ENCODE data around the gene CLIP3.
A peak's percentile ranks its signal among the peaks of the same experiment; 100 is the strongest.

The CLIP3 gene

DNA sequence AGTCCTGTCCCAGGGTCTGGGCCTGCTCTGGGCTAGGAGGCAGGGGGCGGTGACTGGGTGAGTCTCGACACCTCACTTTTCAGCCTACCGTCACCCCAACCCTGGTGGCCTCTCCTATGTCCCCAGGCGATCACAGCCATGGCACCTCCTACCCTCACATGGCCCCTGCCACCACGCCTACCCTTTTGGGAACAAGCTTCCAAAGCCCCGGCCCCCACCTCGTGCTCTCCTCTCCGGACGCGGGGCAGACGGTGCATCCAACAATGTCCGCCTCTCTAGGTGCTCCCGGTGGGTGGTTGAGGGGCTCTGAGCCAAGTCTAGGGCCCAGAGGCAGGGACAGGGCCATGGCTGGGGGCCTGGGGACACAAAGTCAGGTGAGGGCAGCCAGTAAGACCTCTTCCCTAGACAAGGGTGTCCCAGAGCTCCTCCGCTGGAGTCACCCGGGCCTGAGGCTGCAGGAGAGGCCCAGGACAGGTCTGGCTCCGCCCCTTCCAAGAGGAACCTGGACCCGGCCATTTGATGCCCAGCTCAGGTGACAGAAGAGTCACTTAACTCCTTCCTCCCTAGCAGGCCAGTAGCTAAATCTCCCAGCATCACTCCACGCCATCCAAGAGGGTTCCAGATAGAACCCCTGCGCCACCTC is 24.2 kb downstream of the CLIP3 start, which contains the start of gene SYNE4:
SYNE4 (minus strand) TSS at position 478 of the 643 bp plus-strand sequence; CDS start at position 346, 132 bp downstream.
- no peak within 1 kb of the TSS; the same call in 1 of the 2 replicates for H3K4me3 ChIP-seq (ENCODE audit: low read length)
- TF ChIP-seq ZNF274 (IDR thresholded peaks at IDR 0.05; ENCODE audit: low read depth, low read length): no peak

DNA sequence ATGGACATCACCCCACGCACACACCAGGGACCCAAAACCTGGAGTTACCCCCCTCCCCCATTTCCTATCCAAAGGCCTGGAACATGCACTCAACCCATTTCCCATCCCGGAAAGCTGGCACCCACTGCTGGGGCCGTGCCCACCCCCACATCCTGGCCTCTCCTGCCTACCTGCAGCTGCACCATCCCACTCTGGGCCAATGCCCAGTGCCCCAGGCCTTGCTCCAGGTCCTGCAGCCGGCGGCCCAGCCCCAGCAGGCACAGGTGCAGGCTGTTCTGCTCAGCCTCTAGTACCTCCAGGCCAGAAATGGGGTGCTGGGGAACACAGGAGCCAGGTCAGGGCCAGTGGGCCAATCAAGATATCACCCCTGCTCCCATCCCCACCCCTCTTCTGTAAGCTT is 25.7 kb downstream of the CLIP3 start:
- TF ChIP-seq ZNF274 (IDR thresholded peaks at IDR 0.05; ENCODE audit: low read depth, low read length): no peak
- no peak overlapping the region for H3K4me3 ChIP-seq (ENCODE audit: low read length)

DNA sequence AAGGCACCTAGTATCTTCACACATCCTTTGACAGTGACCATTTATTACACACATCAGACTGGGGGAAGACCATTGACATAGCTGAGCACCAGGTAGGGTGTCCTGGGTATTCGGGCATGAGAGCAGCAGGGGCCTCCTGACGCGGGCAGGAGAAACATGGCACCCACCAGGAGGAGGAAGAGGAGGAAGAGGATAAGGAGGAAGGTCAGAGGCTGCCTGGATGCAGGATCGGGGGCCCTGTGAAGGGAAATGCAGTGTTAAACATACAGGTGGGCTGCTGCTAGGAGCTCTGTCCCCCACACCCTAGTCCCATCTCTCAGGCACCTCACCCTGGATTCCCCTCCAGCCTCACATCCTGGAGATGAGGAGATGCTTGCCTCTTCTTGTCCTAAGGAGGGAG is 29.4 kb downstream of the CLIP3 start:
- TF ChIP-seq ZNF274 (IDR thresholded peaks at IDR 0.05; ENCODE audit: low read depth, low read length): no peak
- H3K4me3 ChIP-seq (ENCODE audit: low read length): no peak overlapping the region

DNA sequence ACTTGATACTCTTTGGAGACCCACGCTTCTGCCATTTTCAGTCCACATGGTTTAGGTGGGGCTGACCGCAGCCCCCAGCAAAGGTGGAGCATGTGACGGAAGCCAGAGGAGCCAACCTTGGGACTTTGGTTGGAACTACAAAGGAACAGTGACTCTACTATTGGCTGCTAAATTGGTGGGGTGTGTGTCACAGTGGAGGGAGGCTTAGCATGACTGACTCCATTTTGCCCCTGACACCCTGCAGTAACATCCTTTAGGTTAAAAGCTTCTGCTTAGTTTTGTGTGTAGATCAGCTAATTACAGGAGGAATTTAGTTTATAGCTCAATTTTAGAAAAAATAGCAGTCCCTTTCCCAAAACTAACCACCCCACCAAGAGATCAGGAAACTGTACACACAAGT is 31.1 kb downstream of the CLIP3 start:
- no peak for TF ChIP-seq ZNF274 (IDR thresholded peaks at IDR 0.05; ENCODE audit: low read depth, low read length)
- no peak overlapping the region for H3K4me3 ChIP-seq (ENCODE audit: low read length)

DNA sequence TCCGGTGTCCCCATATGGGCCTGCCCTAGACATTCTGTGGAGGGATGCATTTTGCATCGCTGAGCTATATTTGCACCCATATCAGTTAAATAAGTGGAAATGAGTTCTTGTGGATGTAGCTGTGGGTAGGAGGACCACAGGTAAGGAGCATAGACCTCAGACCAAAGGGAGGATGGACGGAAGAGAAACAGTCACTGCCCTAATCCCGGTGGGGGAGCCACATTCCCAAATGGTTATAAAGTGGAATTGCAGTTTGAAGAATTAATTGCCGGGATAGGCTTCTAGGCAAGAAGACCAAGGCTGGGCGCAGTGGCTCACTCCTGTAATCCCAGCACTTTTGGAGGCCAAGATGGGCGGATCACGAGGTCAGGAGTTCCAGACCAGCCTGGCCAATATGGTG is 35.9 kb downstream of the CLIP3 start:
- no peak for TF ChIP-seq ZNF274 (IDR thresholded peaks at IDR 0.05; ENCODE audit: low read depth, low read length)
- no peak overlapping the region; the same call in 1 of the 2 replicates for H3K4me3 ChIP-seq (ENCODE audit: low read length)

DNA sequence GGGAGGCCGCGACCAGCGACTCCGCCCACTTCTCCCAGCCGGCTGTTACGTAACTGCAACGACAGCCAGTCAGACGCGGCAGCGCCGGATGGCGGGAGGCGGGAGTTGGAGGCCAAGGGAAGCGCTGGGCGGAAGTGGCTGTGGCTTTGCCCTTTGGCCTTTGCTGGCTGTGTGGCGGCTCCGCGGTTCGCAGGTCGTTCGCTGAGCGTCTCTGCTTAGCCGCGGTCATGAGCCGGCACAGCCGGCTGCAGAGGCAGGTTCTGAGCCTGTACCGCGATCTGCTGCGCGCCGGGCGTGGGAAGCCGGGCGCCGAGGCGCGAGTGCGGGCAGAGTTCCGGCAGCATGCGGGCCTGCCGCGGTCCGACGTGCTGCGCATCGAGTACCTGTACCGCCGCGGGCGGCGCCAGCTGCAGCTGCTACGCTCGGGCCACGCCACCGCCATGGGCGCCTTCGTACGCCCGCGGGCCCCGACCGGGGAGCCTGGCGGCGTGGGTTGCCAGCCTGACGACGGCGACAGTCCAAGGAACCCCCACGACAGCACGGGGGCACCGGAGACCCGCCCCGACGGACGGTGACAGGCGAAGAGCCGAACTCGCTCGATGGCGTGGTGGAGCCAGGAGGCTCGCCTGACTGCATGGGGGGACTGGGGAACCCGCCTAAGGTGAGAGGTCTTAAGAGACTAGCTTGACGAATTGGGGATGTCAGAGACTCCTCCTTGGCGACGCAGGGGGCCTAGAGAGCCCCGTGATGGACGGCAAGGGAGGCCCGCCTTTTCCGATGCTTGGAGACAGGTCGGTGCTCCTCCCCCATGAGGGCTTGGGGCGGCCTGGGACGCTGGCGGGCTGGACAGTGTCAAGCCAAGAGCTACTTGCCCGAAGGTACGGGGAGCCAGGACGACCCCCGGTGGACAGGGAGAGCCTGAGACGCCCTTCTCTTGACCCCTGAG is 37.4 kb downstream of the CLIP3 start, which contains the start of gene SDHAF1:
SDHAF1 (plus strand) TSS at position 141 of the 946 bp plus-strand sequence; CDS start at position 228, 87 bp downstream.
- H3K4me3 ChIP-seq (ENCODE audit: low read length): peak within 1 kb of the TSS; percentile 90
- no peak for TF ChIP-seq ZNF274 (IDR thresholded peaks at IDR 0.05; ENCODE audit: low read depth, low read length)

DNA sequence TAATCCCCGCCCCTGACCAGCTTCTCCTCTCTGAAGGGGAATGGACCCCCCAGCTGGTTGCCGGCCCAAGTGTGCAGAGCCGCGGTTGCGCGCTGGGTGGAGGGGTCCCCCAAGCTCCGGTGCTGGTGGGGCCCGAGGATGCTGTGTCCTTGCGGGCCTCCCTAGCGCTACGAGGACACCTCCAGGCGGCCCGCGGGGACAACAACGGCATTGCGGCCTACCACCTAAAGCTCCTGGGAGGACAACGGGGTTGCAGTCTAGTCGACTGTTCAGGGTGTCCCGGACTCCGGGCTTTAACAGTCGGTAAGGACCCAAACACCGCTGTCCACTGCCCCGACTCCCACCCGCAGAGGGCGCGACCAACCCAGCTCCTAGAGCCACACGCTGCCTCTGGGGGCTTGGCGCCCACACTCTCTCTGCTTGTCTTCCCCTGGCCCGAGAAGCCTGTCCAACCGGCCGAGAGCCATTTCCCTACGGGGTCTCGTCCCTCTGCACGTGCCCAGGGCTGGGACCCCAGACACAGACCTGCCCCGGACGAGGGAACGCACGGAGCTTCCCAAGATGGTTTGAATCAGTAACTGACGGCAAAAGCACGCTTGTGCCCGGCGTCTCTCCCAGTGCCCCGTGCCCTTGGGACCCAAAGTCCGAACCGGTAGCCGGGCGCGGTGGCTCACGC is 38.6 kb downstream of the CLIP3 start:
- H3K4me3 ChIP-seq (ENCODE audit: low read length): peak overlapping the region; percentile 90; the same call in 1 of the 2 replicates
- TF ChIP-seq ZNF274 (IDR thresholded peaks at IDR 0.05; ENCODE audit: low read depth, low read length): no peak

DNA sequence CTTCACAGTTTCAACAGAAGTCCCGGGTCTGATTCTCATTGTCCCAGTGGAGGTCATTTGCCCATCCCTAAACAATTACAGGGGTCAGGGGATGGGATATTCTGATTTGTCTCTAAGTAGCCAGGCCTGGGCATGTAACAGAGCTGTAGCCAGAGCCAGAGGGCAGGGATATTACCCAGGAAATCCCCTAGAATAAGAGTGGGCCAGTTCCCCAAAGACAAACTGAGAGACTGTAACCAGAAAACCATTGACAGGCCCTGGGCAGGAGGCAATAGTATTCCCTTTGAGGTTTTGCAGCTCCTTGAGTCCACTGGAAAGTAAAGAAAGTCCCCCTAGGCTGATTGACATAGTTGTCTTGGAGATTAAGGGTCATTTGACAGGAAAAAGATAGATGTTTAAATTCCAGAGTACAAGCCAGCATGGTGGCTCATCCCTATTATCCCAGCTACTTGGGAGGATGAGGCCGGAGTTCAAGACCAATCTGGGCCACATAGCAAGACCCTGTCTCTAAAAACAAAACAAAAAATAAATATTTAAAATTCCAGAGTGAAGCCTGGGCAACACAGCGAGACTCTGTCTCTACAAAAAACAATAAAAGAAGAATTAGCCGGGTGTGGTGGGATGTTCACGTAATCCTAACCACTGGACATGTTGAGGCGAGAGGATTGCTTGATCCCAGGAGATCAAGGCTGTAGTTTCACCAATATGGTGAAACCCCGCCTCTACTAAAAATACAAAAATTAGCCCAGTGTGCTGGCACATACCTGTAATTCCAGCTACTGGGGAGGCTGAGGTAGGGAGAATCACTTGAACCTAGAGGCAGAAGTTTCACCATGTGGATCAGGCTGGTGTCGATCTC is 39.5 kb downstream of the CLIP3 start:
- no peak for TF ChIP-seq ZNF274 (IDR thresholded peaks at IDR 0.05; ENCODE audit: low read depth, low read length)
- no peak overlapping the region for H3K4me3 ChIP-seq (ENCODE audit: low read length)

DNA sequence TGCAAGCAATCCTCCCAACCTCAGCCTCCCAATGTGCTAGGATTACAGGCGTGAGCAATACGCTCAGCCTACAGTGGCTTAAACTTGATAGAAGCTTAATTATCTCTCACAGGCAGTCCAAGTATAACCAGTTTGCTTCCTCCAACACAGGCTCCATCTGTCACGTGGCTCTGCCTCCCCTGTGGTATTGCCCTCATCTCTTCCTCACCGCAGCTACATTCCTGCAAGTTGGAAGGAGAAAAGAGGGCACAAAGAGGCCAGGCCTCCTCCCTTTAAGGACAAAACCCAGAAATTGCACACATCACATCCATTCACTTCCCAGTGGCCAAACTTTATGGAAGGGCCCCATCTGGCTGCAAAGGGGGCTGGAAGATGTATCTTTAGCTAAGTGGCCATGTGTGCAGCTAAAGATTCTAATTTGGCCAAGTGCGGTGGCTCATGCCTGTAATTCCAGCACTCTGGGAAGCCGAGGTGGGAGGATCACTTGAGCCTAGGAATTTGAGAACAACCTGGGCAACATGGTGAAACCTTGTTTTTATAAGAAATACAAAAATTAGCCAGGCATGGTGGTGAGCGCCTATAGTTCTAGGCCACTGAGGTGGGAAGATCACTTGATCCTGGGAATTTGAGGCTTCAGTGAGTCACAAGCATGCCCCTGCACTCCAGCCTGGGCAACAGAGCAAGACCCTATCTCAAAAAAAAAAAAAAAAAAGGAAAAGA is 40.8 kb downstream of the CLIP3 start:
- no peak for TF ChIP-seq ZNF274 (IDR thresholded peaks at IDR 0.05; ENCODE audit: low read depth, low read length)
- no peak overlapping the region for H3K4me3 ChIP-seq (ENCODE audit: low read length)

DNA sequence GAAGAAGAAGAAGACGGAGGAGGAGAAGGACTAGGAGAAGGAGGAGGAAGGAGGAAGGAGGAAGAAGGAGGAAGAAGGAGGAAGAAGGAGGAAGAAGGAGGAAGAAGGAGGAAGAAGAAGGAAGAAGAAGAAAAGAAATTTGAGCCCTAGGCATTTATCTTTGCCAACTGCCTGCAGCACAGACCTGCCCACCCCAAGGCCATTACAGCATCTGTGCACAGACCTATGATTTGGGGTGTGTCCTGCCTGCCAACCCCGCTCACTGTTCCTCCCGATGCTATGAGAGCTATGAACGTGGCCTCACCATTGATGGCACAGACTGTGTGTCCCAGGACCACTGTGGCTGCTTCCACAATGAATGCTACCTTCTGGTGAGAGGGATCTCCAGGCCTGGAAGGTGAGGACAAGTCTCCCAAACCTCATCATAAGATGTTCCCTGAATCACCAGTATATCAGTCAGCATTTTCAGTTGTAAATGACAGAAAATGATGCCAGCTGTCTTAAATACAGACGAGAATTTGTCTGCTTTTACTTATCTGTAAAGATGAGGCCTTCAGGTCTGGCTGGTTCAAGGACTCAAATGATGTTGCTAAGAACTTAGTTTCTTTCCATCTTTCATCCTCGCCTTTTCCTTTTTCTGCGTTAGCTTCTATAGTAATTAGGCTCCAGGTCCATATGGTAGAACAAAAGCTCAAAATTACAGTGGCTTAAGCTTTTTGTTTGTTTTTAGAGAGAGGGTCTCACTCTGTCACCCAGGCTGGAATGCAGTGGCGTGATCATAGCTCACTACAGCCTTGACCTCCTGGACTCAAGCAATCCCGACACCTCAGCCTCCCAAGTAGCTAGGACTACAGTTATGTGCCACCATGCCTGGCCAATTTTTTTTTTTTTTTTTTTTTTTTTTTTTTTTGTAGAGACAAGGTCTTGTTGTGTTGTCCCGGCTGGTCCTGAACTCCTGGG is 41.6 kb downstream of the CLIP3 start:
- no peak for TF ChIP-seq ZNF274 (IDR thresholded peaks at IDR 0.05; ENCODE audit: low read depth, low read length)
- no peak overlapping the region for H3K4me3 ChIP-seq (ENCODE audit: low read length)

DNA sequence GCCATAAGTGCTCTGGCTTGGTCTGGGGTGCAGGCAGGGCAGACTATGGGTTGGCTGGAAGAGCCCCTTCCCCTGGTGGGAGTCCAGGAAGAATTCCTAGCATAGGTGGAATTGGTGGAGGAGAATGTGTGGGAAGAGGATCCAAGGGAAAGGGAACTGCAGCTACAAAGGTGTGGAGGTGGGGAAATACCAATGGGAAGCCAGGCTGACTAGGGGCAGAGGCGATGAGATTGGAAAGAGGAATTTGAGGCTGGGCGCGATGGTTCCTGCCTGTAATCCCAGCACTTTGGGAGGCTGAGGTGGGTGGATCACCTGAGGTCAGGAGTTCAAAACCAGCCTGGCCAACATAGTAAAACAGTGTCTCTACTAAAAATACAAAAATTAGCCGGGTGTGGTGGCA is 42.5 kb downstream of the CLIP3 start:
- TF ChIP-seq ZNF274 (IDR thresholded peaks at IDR 0.05; ENCODE audit: low read depth, low read length): no peak
- no peak overlapping the region for H3K4me3 ChIP-seq (ENCODE audit: low read length)

DNA sequence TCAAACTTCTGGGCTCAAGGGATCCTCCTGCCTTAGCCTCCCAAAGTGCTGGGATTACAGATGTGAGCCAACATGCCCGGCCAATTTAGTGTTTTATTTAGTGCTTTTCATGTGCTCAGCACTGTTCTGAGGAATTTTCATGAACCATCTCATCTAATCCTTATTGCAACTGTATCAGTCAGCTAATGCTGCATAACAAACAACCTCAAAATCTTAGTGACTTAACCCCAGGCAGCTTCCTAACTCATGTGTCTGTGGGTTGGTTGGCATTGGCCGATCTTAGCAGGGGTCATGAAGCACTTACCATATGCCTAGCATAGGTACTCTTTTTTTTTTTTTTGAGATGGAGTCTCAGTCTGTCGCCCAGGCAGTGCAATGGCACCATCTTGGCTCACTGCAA is 43.8 kb downstream of the CLIP3 start:
- H3K4me3 ChIP-seq (ENCODE audit: low read length): no peak overlapping the region

More for the DNA sequence above, 43.8 kb downstream of the CLIP3 start:
- no peak for TF ChIP-seq ZNF274 (IDR thresholded peaks at IDR 0.05; ENCODE audit: low read depth, low read length)

All from GM08714 (cell line).